Measurements from ENCODE around the gene TMEM181. TPM values are rescaled to one million over a fixed set of nuclear protein-coding genes. Genes with fewer than 3 reads are reported as not detected.

The TMEM181 gene
- total RNA-seq, 1 experiment from 2014 or later = 38.0 TPM

GRCh38 chr6:158680481-158680880, 120.6 kb downstream of the TMEM181 start:
- intact Hi-C loops (cut with micrococcal nuclease; ENCODE audit: unreplicated experiment) = no loop called here
- CTCF ChIA-PET = interaction anchor here (0.6 kb wide), 1 partner anchor 11 kb away, joined by 4 read pairs; no protein-coding TSS in a partner anchor
- TF ChIP-seq TCF7L2 (IDR thresholded peaks at IDR 0.05; ENCODE audit: low read depth, low read length) = no peak
- TF ChIP-seq SIN3A (IDR thresholded peaks at IDR 0.05; ENCODE audit: borderline replicate concordance, insufficient read depth, low read depth, low read length) = no peak
- no peak for TF ChIP-seq POLR2AphosphoS5 (IDR thresholded peaks at IDR 0.05; ENCODE audit: low read depth, low read length)
- TF ChIP-seq CTCF (IDR thresholded peaks at IDR 0.05) = no peak
- TF ChIP-seq, protein P1, sequence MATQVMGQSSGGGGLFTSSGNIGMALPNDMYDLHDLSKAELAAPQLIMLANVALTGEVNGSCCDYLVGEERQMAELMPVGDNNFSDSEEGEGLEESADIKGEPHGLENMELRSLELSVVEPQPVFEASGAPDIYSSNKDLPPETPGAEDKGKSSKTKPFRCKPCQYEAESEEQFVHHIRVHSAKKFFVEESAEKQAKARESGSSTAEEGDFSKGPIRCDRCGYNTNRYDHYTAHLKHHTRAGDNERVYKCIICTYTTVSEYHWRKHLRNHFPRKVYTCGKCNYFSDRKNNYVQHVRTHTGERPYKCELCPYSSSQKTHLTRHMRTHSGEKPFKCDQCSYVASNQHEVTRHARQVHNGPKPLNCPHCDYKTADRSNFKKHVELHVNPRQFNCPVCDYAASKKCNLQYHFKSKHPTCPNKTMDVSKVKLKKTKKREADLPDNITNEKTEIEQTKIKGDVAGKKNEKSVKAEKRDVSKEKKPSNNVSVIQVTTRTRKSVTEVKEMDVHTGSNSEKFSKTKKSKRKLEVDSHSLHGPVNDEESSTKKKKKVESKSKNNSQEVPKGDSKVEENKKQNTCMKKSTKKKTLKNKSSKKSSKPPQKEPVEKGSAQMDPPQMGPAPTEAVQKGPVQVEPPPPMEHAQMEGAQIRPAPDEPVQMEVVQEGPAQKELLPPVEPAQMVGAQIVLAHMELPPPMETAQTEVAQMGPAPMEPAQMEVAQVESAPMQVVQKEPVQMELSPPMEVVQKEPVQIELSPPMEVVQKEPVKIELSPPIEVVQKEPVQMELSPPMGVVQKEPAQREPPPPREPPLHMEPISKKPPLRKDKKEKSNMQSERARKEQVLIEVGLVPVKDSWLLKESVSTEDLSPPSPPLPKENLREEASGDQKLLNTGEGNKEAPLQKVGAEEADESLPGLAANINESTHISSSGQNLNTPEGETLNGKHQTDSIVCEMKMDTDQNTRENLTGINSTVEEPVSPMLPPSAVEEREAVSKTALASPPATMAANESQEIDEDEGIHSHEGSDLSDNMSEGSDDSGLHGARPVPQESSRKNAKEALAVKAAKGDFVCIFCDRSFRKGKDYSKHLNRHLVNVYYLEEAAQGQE (IDR thresholded peaks at IDR 0.05; ENCODE audit: insufficient read depth in 1 of 2, low read depth in 2 of 2, low read length in 1 of 2) = no peak

GRCh38 chr6:158684311-158684710, 124.4 kb downstream of the TMEM181 start:
- H3K36me3 ChIP-seq (ENCODE audit: control insufficient read depth, insufficient read depth, low read length) = no peaks in the 10 kb centered on the region
- ChIA-PET CTCF (no interaction called here), POLR2A (no interaction called here)
- H3K27ac ChIP-seq (ENCODE audit: low read length) = no peak overlapping the region
- TF ChIP-seq, protein P1 (IDR thresholded peaks at IDR 0.05; ENCODE audit: insufficient read depth in 1 of 2, low read depth in 2 of 2, low read length in 1 of 2) = no peak
- no peak for TF ChIP-seq SIN3A (IDR thresholded peaks at IDR 0.05; ENCODE audit: borderline replicate concordance, insufficient read depth, low read depth, low read length)
- TF ChIP-seq CTCF (IDR thresholded peaks at IDR 0.05) = no peak
- TF ChIP-seq TCF7L2 (IDR thresholded peaks at IDR 0.05; ENCODE audit: low read depth, low read length) = no peak
- TF ChIP-seq POLR2AphosphoS5 (IDR thresholded peaks at IDR 0.05; ENCODE audit: low read depth, low read length) = no peak
- no peak overlapping the region for H3K4me3 ChIP-seq (ENCODE audit: low read depth in 2 of 2, low read length in 2 of 2)
- no peaks in the 10 kb centered on the region for H3K4me1 ChIP-seq (ENCODE audit: control insufficient read depth, insufficient read depth, low read length)
- DNase-seq (ENCODE audit: low read depth, low spot score) (no peak), ATAC-seq (no peak)
- in situ Hi-C loops (cut with HindIII; ENCODE audit: low pct_unique_long_range_greater_than_20kb, low sequenced_read_pairs) = no loop called here
- BruUV-seq (replicated peaks) = no TSS peak
- H3K27me3 ChIP-seq (ENCODE audit: control insufficient read depth, insufficient read depth, low read length) = no peaks in the 10 kb centered on the region
- intact Hi-C loops (cut with micrococcal nuclease; ENCODE audit: unreplicated experiment) = no loop called here
- no peaks in the 10 kb centered on the region for H3K9me3 ChIP-seq (ENCODE audit: control insufficient read depth, insufficient read depth, low read depth, low read length)

More at GRCh38 chr6:158680481-158680880, 120.6 kb downstream of the TMEM181 start:
- Histone ChIP-seq H3K9me3 (ENCODE audit: control insufficient read depth, insufficient read depth, low read depth, low read length) (no peaks in the 10 kb centered on the region), H3K36me3 (ENCODE audit: control insufficient read depth, insufficient read depth, low read length) (no peaks in the 10 kb centered on the region), H3K4me3 (ENCODE audit: low read depth in 2 of 2, low read length in 2 of 2) (no peak overlapping the region), H3K27ac (ENCODE audit: low read length) (no peak overlapping the region), H3K4me1 (ENCODE audit: control insufficient read depth, insufficient read depth, low read length) (no peaks in the 10 kb centered on the region; the same call in 1 of the 2 replicates), H3K27me3 (ENCODE audit: control insufficient read depth, insufficient read depth, low read length) (no peaks in the 10 kb centered on the region)
- ATAC-seq (no peak), DNase-seq (ENCODE audit: low read depth, low spot score) (no peak)
- in situ Hi-C loops (cut with HindIII; ENCODE audit: low pct_unique_long_range_greater_than_20kb, low sequenced_read_pairs) = no loop called here
- POLR2A ChIA-PET = no interaction called here
- BruUV-seq (replicated peaks) = no TSS peak

Data from Panc1 (cell line).